A673 (cell line): ENCODE results near the gene JCHAIN.

Source experiments
- EZH2 ChIP-seq: fragments of 200-600 bp; sonication (generic); IDR thresholded peaks from 2 replicates; pipeline ENCODE4 v1.6.1; 2017; ENCODE audit warnings: borderline replicate concordance, low read depth, mild to moderate bottlenecking, mixed read lengths, antibody characterized with exemption, low read length; ENCODE audit not compliant: poor library complexity, severe bottlenecking
- TF ChIP-seq, protein P1 (sequence below): fragments of 300-800, 200-600 bp; sonication (generic); conservative IDR thresholded peaks from 2 replicates; pipeline ENCODE4 v1.5.1; 2017; ENCODE audit warnings: low read depth, mild to moderate bottlenecking, antibody characterized with exemption, low read length, moderate library complexity, mixed read lengths

DNA sequence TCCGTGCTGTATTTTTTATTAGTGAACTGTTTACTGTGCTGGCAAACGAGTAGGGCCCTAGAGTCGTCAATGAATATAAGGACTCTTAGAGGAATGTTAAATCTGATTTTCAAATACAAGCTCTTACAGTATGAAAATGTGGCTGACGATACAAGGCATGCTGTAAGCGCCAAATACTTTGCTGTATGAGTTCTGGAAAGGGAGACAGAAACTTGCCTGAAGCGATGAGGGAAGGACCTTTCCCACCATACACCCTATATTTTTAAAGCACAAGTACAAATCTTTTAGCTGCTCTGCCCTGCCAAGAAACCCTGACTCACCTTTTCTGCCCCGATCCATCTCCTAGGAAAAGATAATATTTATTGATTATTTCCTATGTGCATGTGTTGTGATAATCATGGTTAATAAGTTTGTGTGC lies 39.7 kb upstream of the JCHAIN start:
- TF ChIP-seq, protein P1, sequence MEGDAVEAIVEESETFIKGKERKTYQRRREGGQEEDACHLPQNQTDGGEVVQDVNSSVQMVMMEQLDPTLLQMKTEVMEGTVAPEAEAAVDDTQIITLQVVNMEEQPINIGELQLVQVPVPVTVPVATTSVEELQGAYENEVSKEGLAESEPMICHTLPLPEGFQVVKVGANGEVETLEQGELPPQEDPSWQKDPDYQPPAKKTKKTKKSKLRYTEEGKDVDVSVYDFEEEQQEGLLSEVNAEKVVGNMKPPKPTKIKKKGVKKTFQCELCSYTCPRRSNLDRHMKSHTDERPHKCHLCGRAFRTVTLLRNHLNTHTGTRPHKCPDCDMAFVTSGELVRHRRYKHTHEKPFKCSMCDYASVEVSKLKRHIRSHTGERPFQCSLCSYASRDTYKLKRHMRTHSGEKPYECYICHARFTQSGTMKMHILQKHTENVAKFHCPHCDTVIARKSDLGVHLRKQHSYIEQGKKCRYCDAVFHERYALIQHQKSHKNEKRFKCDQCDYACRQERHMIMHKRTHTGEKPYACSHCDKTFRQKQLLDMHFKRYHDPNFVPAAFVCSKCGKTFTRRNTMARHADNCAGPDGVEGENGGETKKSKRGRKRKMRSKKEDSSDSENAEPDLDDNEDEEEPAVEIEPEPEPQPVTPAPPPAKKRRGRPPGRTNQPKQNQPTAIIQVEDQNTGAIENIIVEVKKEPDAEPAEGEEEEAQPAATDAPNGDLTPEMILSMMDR = no peak
- TF ChIP-seq EZH2 = no peak
